ENCODE measurements around the gene CMTM4.
"Not testable (repeated sequence)": the region's sequence is repeated elsewhere in the genome, so short reads cannot be mapped to it uniquely, and the experiment has no call there.

GRCh38 chr16:66627611-66628378 is 68.7 kb downstream of the CMTM4 start:
- TF ChIP-seq CTCF (optimal IDR thresholded peaks at IDR 0.05 in 1 of 3, IDR thresholded peaks at IDR 0.05 in 1 of 3, conservative IDR thresholded peaks at IDR 0.05 in 1 of 3; ENCODE audit: extremely low read depth in 1 of 3, insufficient read depth in 2 of 3, low read length in 3 of 3); EZH2 (IDR thresholded peaks at IDR 0.05; ENCODE audit: low read length): not testable (repeated sequence)
